Stimulated activated CD8-positive, alpha-beta memory T cell treated with anti-CD3 and anti-CD28 coated beads, Interleukin-15, amount 100 ng/mL, for 1 hour (primary cell): ENCODE results near the gene LEF1.

Experiments used
- DNase-seq: peaks from one replicate; pipeline ENCODE4 v3.0.0-alpha.2; 2020; ENCODE audit warnings: low read depth

Gene LEF1

GRCh38 chr4:108109997-108110416 lies 58.7 kb downstream of the LEF1 start:
- DNase-seq: no peak

GRCh38 chr4:108109111-108109510 lies 59.6 kb downstream of the LEF1 start:
- DNase-seq: no peak

GRCh38 chr4:108107729-108108382 lies 60.9 kb downstream of the LEF1 start:
- DNase-seq: peak; percentile 16

- no peak for DNase-seq
Observed at GRCh38 chr4:108107101-108107500, 61.6 kb downstream of the LEF1 start.

- DNase-seq: no peak
Observed at GRCh38 chr4:108106186-108106585, 62.5 kb downstream of the LEF1 start.

- DNase-seq: no peak
Observed at GRCh38 chr4:108103099-108103862, 65.5 kb downstream of the LEF1 start.

- DNase-seq: no peak
Observed at GRCh38 chr4:108100827-108101226, 67.9 kb downstream of the LEF1 start.

- no peak for DNase-seq
Observed at GRCh38 chr4:108099838-108100237, 68.9 kb downstream of the LEF1 start.

- DNase-seq: no peak
Observed at GRCh38 chr4:108097990-108098553, 70.7 kb downstream of the LEF1 start.

- DNase-seq: no peak
Observed at GRCh38 chr4:108094923-108095482, 73.7 kb downstream of the LEF1 start.

GRCh38 chr4:108094131-108094530 lies 74.6 kb downstream of the LEF1 start:
- no peak for DNase-seq

- DNase-seq: no peak
Observed at GRCh38 chr4:108092288-108092687, 76.4 kb downstream of the LEF1 start.

- no peak for DNase-seq
Observed at GRCh38 chr4:108087293-108087967, 81.3 kb downstream of the LEF1 start.

- no peak for DNase-seq
Observed at GRCh38 chr4:108081256-108081655, 87.5 kb downstream of the LEF1 start.

GRCh38 chr4:108080747-108081146 lies 88.0 kb downstream of the LEF1 start:
- no peak for DNase-seq

- DNase-seq: no peak
Observed at GRCh38 chr4:108078024-108078733, 90.6 kb downstream of the LEF1 start.

- peak; percentile 36 for DNase-seq
Observed at GRCh38 chr4:108072300-108072699, 96.4 kb downstream of the LEF1 start.

- DNase-seq: no peak
Observed at GRCh38 chr4:108070775-108071174, 98.0 kb downstream of the LEF1 start.

- no peak for DNase-seq
Observed at GRCh38 chr4:108068442-108068841, 100.3 kb downstream of the LEF1 start.

- DNase-seq: no peak
Observed at GRCh38 chr4:108060686-108061321, 107.9 kb downstream of the LEF1 start.

GRCh38 chr4:108060164-108060563 lies 108.6 kb downstream of the LEF1 start:
- DNase-seq: no peak
